ENCODE measurements around the gene LRRC18.

The LRRC18 gene

DNA sequence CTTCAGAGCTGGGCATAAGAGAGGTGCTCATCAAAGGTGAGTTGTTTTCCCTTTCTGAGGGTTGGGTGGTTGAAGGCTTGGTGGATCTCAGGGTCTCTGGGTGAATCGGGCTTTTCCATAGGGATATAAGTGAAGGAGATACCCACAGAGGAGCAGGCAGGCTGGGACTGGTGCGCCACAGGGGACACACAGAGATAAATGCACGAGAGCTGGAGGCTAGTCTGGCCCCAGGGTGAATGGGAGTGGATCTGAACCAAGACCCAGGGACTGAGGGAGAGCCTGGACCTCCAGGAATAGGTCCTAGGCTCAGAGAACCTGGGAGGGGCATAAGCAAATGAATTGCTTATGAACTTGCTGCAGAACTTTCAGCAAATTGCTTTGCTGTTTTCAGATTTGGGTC is 61.5 kb downstream of the LRRC18 start:
- ChIA-PET CTCF (no interaction called here), POLR2A (ENCODE audit: low non-redundant PET) (no interaction called here)
- DNase-seq (ENCODE audit: low spot score): no peak
- no peak overlapping the region for H3K27ac ChIP-seq
- TF ChIP-seq, protein P1, sequence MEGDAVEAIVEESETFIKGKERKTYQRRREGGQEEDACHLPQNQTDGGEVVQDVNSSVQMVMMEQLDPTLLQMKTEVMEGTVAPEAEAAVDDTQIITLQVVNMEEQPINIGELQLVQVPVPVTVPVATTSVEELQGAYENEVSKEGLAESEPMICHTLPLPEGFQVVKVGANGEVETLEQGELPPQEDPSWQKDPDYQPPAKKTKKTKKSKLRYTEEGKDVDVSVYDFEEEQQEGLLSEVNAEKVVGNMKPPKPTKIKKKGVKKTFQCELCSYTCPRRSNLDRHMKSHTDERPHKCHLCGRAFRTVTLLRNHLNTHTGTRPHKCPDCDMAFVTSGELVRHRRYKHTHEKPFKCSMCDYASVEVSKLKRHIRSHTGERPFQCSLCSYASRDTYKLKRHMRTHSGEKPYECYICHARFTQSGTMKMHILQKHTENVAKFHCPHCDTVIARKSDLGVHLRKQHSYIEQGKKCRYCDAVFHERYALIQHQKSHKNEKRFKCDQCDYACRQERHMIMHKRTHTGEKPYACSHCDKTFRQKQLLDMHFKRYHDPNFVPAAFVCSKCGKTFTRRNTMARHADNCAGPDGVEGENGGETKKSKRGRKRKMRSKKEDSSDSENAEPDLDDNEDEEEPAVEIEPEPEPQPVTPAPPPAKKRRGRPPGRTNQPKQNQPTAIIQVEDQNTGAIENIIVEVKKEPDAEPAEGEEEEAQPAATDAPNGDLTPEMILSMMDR (conservative IDR thresholded peaks at IDR 0.05; ENCODE audit: low read depth): no peak

GRCh38 chr10:48872234-48872633 is 67.4 kb downstream of the LRRC18 start:
- ChIA-PET CTCF (no interaction called here), POLR2A (ENCODE audit: low non-redundant PET) (no interaction called here)
- no peak for DNase-seq (ENCODE audit: low spot score)
- H3K27ac ChIP-seq: no peak overlapping the region
- TF ChIP-seq, protein P1 (conservative IDR thresholded peaks at IDR 0.05; ENCODE audit: low read depth): no peak
